ENCODE measurements around the gene MRPS14. TPM values are rescaled to one million over a fixed set of nuclear protein-coding genes. Genes with fewer than 3 reads are reported as not detected.

Gene MRPS14
- total RNA-seq, 2 donors from 2014 or later, result 30.4 to 36.2 TPM

GRCh38 chr1:175067362-175068106 is 44.3 kb upstream of the MRPS14 start, which contains the start of gene TNN:
Gene TNN, plus strand, starts transcription at chr1:175067833. Its CDS starts 9,586 bp downstream, at chr1:175077419.
- DNase-seq, result no peak
- Histone ChIP-seq H3K9me3 (no peaks in the 10 kb centered on the region), H3K36me3 (no peaks in the 10 kb centered on the region), H3K4me3 (no peak within 1 kb of the TSS), H3K4me1 (no peaks in the 10 kb centered on the region), H3K9ac (ENCODE audit: low read depth in 2 of 2, low read length in 2 of 2) (no peak within 1 kb of the TSS), H3K27me3 (no peaks in the 10 kb centered on the region), H3K27ac (no peak within 1 kb of the TSS)
- no peak for TF ChIP-seq CTCF (IDR thresholded peaks at IDR 0.05)
- intact Hi-C loops (cut with DNase I), result no loop called here

GRCh38 chr1:175062858-175063257 is 39.6 kb upstream of the MRPS14 start:
- Histone ChIP-seq H3K9me3 (no peaks in the 10 kb centered on the region), H3K36me3 (no peaks in the 10 kb centered on the region), H3K27me3 (no peaks in the 10 kb centered on the region), H3K4me3 (no peak overlapping the region), H3K4me1 (no peaks in the 10 kb centered on the region), H3K9ac (ENCODE audit: low read depth in 2 of 2, low read length in 2 of 2) (no peak overlapping the region), H3K27ac (no peak overlapping the region)
- intact Hi-C loops (cut with DNase I), result no loop called here
- TF ChIP-seq CTCF (IDR thresholded peaks at IDR 0.05), result no peak
- no peak for DNase-seq

- Histone ChIP-seq H3K36me3 (no peaks in the 10 kb centered on the region), H3K4me3 (no peak overlapping the region), H3K27me3 (no peaks in the 10 kb centered on the region), H3K4me1 (no peaks in the 10 kb centered on the region), H3K9me3 (no peaks in the 10 kb centered on the region), H3K27ac (no peak overlapping the region), H3K9ac (ENCODE audit: low read depth in 2 of 2, low read length in 2 of 2) (no peak overlapping the region)
- no peak for TF ChIP-seq CTCF (IDR thresholded peaks at IDR 0.05)
- intact Hi-C loops (cut with DNase I), result no loop called here
- DNase-seq, result no peak
These were observed 39.1 kb upstream of the MRPS14 start for GRCh38 chr1:175062339-175062738.

GRCh38 chr1:175054736-175055135 is 31.5 kb upstream of the MRPS14 start:
- no peaks in the 10 kb centered on the region for H3K4me1 ChIP-seq
- no peaks in the 10 kb centered on the region for H3K9me3 ChIP-seq
- H3K36me3 ChIP-seq, result no peaks in the 10 kb centered on the region
- intact Hi-C loops (cut with DNase I), result no loop called here
- H3K27me3 ChIP-seq, result no peaks in the 10 kb centered on the region
- no peak overlapping the region for H3K4me3 ChIP-seq
- no peak for TF ChIP-seq CTCF (IDR thresholded peaks at IDR 0.05)
- no peak for DNase-seq
- no peak overlapping the region for H3K9ac ChIP-seq (ENCODE audit: low read depth in 2 of 2, low read length in 2 of 2)
- H3K27ac ChIP-seq, result no peak overlapping the region

- no peak overlapping the region for H3K4me3 ChIP-seq
- no peak overlapping the region for H3K27ac ChIP-seq
- H3K9ac ChIP-seq (ENCODE audit: low read depth in 2 of 2, low read length in 2 of 2), result no peak overlapping the region
- intact Hi-C loops (cut with DNase I), result no loop called here
- no peaks in the 10 kb centered on the region for H3K36me3 ChIP-seq
- H3K4me1 ChIP-seq, result no peaks in the 10 kb centered on the region
- H3K9me3 ChIP-seq, result no peaks in the 10 kb centered on the region
- TF ChIP-seq CTCF (IDR thresholded peaks at IDR 0.05), result no peak
- DNase-seq, result no peak
- H3K27me3 ChIP-seq, result no peaks in the 10 kb centered on the region
These were observed 27.8 kb upstream of the MRPS14 start for GRCh38 chr1:175050992-175051391.

Data from colonic mucosa (tissue), 4 donors.